Stimulated activated CD4-positive, alpha-beta T cell treated with anti-CD3 and anti-CD28 coated beads, Interleukin-15, amount 100 ng/mL, for 24 hours (primary cell): Measurements from ENCODE around the gene TP53I3.
"Not testable (repeated sequence)": the region's sequence is repeated elsewhere in the genome, so short reads cannot be mapped to it uniquely, and the experiment has no call there.

ENCODE experiments used
- DNase-seq: peaks from one replicate; pipeline ENCODE4 v3.0.0-alpha.2; 2020

The TP53I3 gene

DNA sequence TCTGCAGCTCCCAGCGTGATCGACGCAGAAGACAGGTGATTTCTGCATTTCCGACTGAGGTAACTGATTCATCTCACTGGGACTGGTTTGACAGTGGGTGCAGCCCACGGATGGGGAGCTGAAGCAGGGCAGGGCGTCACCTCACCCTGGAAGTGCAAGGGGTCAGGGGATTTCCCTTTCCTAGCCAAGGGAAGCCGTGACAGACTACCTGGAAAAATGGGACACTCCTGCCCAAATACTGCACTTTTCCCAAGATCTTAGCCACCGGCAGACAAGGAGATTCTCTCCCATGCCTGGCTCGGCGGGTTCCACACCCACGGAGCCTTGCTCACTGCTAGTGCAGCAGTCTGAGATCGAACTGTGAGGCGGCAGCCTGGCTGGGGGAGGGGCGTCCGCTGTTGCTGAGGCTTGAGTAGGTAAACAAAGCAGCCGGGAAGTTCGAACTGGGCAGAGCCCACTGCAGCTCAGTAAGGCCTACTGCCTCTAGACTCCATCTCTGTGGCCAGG, 10.6 kb upstream of the TP53I3 start:
- not testable (repeated sequence) for DNase-seq

DNA sequence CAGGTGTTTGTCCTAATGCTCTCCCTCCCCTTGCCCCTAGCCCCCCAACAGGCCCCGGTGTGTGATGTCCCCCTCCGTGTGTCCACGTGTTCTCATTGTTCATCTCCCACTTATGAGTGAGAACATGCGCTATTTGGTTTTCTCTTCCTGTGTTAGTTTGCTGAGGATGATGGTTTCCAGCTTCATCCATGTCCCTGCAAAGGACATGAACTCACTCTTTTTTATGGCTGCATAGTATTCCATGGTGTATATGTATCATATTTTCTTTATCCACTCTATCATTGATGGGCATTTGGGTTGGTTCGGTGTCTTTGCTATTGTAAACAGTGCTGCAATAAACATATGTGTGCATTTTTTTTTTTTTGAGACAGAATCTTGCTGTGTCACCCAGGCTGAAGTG, 8.6 kb upstream of the TP53I3 start:
- not testable (repeated sequence) for DNase-seq

DNA sequence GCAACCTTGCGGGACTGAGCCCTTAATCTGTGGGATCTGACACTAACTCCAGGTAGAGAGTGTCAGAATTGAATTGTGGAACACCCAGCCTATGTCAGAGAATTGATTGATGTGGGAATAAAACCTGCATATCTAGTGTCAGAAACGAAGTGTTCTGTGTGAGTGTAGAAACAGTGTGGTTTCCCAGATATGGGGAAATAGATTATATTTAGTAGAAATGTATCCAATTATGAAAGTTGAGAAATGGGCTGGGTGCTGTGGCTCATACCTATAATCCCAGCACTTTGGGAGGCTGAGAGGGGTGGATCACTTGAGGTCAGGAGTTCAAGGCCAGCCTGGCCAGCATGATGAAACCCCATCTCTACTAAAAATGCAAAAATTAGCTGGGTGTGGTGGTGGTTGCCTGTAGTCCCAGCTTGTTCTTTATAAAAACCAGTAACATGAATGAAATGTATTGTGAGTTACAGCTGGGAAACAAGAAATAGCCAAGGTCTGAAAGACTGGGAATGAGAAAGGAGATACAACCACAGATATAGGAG, 4.3 kb upstream of the TP53I3 start:
- DNase-seq = no peak

DNA sequence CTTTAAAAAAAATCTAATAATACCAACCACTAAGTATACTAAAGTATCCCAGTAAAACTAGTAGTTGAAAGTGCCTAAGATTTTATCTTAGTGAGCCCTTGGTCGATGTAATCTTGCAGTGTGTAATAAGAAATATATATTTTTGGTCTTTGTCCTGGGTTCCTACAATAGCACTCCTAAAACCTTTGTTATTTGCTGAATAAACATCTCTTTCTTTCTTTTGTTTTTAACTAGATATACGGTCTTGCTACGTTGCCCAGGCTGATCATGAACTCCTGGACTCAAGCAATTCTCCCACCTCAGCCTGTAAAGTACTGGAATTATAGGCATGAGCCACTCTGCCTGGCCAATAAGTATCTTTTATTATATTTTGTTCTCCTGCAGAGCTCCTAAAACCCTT, 2.4 kb upstream of the TP53I3 start:
- no peak for DNase-seq

DNA sequence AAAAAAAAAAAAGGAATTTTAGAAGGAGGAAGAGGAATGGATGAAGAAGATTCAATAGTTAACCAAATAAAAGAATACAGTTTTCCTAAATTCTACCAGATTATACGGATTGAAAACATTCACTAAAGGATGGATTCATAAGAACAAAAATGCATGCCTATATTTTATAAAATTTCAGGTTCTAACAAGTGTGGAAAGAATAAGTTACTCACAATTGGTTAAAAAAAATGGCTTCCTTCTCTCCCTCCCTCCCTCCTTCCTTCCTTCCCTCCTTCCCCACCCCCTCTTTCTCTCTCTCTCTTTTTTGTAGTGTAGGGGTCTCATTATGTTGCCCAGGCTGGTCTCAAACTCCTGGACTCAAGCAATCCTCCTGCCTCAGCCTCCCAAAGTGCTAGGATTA, 1.6 kb upstream of the TP53I3 start:
- no peak for DNase-seq

DNA sequence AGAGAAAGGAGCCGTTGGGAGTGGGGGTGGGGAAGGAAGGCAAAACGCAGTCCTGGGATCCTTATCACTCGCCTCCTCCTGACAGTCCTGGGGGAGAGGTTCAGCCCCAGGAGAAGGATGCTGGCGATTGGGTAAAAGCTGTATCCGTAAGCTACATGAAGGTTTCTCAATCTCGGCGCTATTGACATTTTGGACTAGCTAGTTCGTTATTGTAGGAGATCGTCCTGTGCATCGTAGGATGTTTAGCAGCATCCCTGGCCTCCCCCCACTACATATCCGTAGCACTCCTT, 511 bp upstream of the TP53I3 start:
- DNase-seq = no peak

DNA sequence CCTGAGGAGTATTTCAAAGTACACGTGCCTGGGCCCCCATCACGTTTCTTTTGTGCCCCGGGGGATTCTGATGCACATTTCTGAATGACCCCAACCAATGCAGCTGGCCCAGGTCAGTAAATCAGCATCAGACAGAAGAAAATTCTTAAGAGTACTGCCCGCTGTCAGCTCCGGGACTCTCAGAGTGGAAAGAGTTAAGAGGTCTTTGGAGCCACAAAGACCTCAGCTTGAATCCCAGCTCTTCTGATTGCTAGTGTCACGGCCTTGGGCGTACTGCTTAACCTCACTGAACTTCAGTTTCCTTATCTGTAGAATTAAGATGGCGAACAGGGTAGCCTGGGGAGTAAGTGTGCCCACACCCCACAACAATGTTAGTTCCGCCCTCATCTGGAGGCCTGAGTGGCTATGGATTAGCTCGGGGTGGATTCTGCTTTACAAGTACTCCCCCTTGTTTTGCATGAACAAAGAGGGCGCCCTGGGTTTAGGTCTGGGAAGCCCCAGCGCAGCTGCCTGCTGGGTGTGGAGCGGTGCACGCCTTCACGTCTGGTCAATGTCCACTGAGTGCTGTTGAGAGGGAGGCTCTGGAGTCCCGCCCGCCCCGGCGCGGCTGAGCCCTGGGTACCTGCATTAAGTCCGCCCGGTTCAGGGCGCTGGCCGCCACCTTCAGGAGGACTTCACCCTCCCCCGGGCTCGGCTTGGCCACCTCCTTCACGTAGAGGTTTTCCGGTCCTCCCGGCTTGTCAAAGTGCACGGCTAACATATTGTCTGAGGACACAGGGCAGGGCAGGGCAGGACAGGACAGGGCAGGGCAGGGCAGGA, 858 bp downstream of the TP53I3 start:
- no peak for DNase-seq

DNA sequence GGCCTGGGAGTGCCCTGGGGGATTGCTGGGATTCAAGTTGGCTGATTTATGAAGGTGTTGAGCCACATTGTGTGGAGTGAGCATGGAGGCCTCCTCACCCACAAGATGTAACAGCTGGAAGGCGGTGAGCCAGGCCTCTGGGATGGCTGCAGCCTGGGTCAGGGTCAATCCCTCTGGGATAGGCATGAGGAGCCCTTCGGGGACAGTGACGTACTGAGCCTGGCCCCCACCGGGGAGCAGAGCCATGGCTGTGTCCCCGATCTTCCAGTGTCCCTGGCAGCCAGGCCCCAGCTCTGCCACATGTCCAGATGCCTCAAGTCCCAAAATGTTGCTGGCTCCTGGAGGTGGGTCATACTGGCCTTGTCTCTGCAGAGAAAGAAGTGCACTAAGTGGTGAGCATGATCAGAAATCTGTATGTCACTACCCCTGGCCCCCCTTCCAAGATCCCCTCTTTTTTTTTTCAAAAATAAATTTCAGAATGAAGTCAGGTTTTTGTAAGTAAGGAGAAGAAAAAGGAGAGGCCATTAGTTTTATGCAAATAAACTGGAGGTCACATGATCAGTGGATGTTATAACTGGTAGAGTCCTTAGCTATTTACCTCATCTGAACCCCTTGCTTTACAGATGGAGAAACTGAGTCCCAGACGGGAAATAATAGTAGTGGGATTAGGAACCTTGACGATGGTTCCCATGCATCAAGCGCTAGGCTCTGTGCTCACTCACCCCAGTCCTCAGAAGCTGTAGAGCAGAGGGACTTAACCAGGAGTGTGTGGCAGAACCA, 1.7 kb downstream of the TP53I3 start:
- no peak for DNase-seq

DNA sequence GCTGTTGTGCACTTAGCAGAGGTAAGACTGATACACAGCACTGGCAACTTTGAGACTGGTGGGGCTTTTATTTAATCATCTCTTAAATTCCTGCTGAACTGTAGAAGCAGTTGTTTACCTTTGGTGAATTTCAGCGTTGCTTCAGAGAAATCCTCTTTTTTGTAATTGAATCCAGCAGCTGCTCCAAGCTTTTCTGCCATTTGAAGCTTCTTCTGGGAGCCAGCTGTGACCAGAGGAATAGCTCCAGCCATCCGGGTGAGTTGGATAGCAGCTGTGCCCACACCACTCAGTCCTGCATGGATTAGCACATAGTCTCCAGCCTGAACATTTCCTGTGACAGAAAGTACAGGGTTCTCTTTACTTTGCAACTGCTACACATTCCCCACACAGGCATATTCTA, 3.9 kb downstream of the TP53I3 start:
- DNase-seq = no peak

DNA sequence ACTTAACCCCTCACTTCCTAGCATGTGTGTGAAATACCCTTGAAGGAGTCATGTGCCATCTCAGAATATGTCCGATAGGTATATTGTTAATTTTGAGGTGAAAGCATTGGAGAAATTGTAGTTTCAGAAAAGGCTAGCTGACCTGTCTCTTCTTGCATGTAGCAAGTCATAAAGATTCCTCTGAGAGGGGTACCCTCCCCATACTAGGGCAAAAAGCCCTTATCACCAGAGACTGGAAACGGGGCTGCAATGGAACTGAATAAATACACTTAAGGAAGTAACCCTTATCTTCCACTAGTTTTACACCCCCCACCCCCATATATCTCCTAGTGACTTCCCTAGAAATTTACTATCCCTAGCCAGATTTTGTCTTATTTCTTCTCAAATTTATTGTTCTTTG, 6.8 kb downstream of the TP53I3 start:
- DNase-seq = no peak

DNA sequence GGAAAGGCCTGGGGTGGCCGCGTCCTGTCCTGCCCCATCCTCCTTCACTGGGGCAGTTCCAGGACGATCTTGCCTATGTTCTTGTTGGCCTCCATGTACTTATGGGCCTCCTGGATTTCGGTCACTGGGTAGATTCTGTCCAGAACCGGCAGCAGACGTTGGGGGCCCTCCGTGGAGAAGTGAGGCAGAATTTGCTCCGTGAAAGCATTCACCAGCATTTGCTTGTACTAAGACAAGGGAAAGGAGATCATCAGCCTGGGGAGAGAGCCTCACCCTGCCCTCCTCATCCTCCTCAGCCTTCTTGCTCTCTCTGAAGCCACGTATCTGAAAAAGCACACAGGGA, 7.1 kb downstream of the TP53I3 start:
- no peak for DNase-seq

DNA sequence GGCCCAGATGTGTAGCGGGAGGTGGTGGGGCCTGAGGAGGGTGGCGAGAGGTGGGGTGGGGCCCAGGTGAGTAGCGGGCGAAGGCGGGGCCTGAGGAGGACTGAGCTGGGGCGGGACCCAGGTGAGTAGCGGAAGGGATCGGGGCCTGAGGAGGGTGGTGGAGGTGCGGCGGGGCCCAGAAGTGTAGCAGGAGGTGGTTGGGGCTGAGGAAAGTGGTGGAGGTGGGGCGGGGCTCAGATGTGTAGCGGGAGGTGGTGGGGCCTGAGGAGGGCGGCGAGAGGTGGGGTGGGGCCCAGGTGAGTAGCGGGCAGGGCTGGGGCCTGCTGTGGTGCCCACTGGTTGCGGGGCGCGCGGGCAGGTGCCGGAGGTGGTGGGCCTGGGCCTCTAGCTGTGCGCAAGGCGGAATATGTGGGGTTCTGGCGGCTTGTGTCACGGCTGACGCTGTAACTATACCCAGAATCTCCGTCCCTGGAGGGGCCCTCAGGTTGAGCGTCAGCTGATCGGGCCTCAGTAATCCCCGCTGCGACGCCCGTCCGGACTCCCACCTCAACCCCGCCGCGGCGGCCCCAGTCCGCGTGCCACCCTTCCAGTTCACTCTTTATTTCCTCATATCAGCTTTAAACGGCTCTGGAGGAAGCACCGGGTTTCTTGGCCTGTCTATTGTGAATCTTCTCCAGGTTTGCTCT, 7.6 kb downstream of the TP53I3 start:
- no peak for DNase-seq

DNA sequence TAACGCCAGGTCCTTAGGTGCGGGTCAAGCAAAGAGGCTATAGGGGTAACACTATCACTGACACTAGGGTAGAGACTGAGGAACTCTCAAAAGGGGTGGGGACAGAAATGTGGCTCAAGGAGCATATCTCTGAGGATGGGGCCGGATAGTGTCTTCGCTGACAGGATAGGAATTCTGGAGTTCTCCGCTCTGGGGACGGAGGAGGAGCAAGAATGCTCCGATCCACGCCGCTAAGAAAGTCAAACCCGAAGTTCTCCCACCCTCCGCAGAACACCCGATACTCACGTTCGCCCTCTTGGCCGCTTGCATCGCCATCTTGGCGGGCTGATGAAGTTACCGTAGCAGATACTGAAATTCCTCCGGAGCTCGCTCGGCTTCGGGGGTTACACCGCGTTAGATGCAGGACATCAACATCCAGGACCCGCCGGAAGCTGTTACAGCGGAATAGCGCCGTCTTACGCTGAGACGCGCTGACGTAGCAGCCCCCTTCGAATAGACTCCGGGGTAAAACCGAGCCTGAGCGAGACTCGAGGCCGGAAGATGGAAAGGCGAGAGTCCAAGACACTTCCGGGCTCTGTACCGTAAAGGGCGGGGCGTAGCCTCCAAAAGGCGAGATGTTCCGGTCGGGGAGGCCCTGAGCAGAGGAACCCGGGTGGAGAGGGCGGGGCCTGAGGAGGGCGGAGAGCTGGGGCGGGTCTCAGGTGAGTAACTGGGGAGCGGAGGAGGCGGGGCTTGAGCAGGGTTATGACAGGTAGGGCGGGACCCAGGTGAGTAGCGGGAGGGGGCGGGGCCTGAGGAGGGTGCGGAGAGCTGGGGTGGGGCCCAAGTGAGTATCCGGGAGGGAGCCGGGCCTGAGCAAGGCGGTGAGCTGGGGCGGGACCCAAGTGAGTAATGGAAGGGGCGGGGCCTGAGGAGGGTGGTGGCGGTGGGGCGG, 8.5 kb downstream of the TP53I3 start, which contains the start of gene SF3B6:
TSS of gene SF3B6 (minus strand) at position 412 of the 934 bp plus-strand sequence. CDS start at position 315, 97 bp downstream.
- DNase-seq = peak; percentile 100

DNA sequence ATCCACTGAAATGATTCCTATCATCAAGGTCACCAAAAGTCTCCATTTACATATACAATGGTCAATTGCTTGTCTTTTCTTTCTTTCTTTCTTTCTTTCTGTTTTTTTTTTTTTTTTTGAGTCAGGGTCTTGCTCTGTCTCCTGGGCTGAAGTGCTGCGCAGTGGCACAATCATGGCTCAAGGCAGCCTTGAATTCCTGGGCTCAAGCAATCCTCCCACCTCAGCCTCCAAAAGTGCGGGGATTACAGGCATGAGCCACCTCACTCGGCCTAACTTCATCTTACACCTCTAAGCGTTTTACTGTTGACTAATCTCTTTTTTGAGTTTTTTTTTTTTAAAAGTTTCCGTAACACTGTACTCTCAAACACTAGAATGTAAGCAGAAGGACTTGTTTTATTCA, 9.4 kb downstream of the TP53I3 start:
- no peak for DNase-seq

DNA sequence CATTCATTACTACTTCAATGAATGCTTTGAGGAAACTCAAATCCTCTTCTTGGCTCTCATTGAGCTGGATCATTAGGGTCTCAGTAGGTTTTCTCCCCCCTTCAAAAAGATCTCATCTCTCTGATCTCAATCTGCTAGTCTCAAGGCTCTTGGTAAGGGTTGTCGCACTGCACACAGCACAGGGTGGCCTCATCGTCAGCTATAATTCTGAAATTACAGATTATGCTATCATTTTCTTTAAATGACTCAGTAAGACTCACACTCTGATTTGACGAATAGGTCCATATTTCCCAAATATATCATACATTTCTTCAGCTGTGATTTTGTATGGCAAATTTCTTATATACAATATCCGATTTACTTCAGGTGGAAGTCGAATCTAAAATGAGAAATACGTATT, 10.8 kb downstream of the TP53I3 start:
- DNase-seq = no peak

DNA sequence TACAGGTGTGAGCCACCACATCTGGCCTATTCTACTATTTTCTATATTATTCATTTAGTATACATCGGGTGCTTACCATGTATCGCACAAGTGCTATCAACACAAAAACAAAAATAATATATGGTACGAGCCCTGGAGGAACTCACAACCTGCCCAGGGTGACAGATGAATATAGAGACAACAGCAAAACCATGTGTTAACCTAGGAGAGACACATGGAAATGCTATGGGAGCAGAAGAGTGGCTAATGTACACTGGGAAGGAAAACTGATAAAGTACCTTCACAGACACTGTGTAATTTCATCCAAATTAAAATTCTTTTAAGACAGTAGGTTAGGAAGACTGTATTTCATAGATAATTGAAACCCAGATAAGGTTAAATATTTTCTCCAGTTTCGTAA, 12.4 kb downstream of the TP53I3 start:
- DNase-seq = no peak

DNA sequence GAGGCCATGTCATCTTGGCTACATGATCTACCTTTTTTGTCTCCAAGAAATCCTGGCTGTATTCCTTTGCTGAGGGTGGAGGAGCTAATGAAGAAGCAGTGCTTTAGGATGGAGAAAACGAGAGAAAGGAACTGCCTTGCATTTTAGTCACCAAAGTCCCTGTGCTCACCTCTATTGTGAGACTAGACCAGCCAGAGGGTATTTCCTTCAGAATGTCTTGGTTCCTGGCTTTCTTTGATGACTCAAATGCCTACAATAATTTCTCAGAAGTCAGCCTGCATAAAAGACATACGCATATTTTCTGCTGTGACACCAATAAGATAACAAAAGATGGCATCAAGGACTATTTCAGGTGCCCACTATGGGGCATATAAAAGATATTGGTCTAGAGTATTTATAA, 19.3 kb downstream of the TP53I3 start:
- DNase-seq = no peak

DNA sequence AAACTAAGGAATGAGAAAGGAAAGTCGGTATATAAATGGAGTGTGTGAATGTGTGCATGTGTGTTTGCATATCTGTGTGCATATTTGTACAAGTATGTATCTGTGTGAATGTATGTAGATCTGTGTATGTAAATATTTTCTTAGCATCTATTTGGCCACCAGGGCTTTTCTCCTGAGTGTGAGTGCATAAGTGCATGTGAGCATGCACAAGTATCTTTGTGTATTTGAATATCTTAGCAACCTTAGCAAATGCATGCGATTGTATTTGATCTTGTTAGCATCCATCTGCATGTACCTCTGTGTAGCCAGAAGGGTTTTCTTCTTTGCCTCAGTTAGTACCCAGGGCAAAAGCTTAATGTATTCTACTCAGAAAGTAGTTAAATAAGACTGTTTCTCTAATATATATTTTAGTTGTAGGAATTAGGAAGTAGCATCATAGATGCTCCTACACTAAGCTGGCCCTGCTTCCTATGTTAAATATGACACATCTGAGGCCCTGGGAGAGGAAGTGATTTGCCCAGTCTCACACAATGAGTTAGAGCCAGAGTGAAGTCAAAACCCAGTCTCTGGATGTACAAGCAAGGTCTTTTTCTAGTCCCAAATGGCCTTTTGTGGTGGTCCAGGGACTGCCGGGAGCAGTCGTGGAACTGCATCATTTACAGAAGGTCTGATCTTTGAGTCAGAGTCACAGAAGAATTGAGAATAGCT, 25.9 kb downstream of the TP53I3 start:
- DNase-seq = no peak

DNA sequence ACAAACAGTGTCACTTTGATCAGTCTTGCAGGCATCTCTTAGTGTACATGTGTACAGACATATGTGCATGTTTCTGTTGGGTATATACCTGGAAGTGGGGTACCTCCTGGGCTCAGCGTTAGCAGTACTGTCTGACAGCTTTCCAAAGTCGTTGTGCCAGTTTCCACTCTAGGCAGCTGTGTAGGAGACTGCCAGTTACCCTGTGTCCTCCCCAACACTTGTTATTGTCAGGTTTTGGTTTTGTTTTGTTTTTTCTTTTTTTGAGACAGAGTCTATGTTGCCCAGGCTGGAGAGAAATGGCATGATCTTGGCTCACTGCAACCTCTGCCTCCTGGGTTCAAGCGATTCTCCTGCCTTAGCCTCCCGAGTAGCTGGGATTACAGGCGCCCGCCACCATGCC, 28.9 kb downstream of the TP53I3 start:
- DNase-seq = no peak

DNA sequence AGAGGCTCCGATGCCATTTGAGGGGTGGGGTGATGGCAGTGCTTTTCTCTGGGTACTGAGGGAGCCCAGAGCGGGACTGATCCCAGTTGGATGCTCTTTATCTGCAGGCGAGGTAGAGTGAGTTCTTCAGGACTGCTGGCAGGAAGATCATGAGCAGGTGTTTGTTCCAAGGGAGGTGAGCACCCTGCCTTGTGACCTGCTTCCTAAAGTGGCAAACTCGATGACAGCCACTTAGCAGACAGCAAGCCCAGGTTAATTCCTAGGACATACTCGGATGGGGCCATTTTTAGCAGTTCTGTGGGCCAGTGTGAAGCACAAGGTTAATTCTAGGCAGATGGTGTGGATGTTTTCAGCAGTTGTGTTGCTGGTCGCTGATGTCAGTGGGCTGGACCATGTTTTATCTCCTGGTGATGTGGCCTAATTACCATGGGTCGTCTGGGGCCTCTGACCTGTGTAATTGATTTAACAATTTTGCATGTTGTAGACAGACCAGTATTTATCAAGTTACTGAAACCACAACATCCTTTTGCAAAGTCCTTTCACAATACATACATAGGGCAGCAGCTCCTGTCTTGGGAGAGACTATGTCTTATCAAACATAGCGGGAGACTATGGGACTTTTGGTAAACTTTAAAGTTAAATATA, 30.1 kb downstream of the TP53I3 start:
- DNase-seq = no peak

DNA sequence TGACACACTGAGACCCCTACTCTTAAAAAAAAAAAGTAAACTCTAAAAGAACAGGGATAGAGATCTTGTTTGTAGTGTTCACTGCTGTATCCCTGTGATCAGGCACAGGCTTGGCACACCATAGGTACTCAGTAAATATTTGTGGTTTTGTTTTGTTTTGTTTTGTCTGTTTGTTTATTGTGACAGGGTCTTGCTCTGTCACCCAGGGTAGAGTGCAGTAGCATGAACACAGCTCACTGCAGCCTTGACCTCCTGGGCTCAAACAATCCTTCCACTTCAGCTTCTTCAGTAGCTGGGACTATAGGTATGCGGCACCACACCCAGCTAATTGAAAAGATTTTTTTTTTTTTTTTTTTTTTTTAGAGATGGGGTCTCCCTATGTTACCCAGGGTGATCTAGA, 31.7 kb downstream of the TP53I3 start:
- DNase-seq = no peak
